GM23338 (cell line): ENCODE data around the gene CELA1. TPM values are rescaled to one million over a fixed set of nuclear protein-coding genes. Genes with fewer than 3 reads are reported as not detected.

Experiments used
- ATAC-seq: fragments of 200-7000 bp; cut with Tn5 transposase; 3 replicates; pipeline ENCODE4 v1.9.1; 2020
- DNase-seq: peaks from one replicate; pipeline ENCODE4 v3.0.0-alpha.2; 2015; ENCODE audit warnings: low spot score
- H2AFZ ChIP-seq: fragments of 200-600 bp; sonication (generic); 2 replicates; pipeline ENCODE4 v1.8.0; 2016; ENCODE audit warnings: antibody characterized with exemption, mild to moderate bottlenecking, moderate library complexity
- H3F3A ChIP-seq: fragments of 200-600 bp; sonication (generic); replicated peaks from 2 replicates; pipeline ENCODE4 v1.8.0; 2017; ENCODE audit warnings: antibody characterized with exemption, mixed run types, low read depth
- H3K27ac ChIP-seq: fragments of 200-600 bp; sonication (generic); 2 replicates; pipeline ENCODE4 v1.6.1; 2016; ENCODE audit warnings: low read depth
- H3K27me3 ChIP-seq: fragments of 200-600 bp; sonication (generic); 2 replicates; pipeline ENCODE4 v1.8.0; 2016; ENCODE audit warnings: mild to moderate bottlenecking, mixed run types, moderate library complexity; ENCODE audit not compliant: insufficient read depth
- H3K36me3 ChIP-seq: fragments of 200-600 bp; sonication (generic); 2 replicates; pipeline ENCODE4 v1.8.0; 2016; ENCODE audit warnings: mild to moderate bottlenecking; ENCODE audit not compliant: insufficient read depth
- H3K4me1 ChIP-seq: fragments of 200-600 bp; sonication (generic); 2 replicates; pipeline ENCODE4 v1.8.0; 2016; ENCODE audit warnings: mild to moderate bottlenecking, moderate library complexity; ENCODE audit not compliant: insufficient read depth
- H3K4me2 ChIP-seq: fragments of 200-600 bp; sonication (generic); 2 replicates; pipeline ENCODE4 v1.7.1; 2017; ENCODE audit warnings: mixed run types
- H3K4me3 ChIP-seq: fragments of 200-600 bp; sonication (generic); 2 replicates; pipeline ENCODE4 v1.6.1; 2016; ENCODE audit warnings: mixed run types
- H3K79me2 ChIP-seq: fragments of 200-600 bp; sonication (generic); replicated peaks from 2 replicates; pipeline ENCODE4 v1.8.0; 2017; ENCODE audit warnings: mild to moderate bottlenecking; ENCODE audit not compliant: insufficient read depth
- H3K9me2 ChIP-seq: fragments of 200-600 bp; sonication (generic); 2 replicates; pipeline ENCODE4 v1.8.0; 2017; ENCODE audit not compliant: insufficient read depth
- H4K20me1 ChIP-seq: fragments of 200-600 bp; sonication (generic); replicated peaks from 2 replicates; pipeline ENCODE4 v1.8.0; 2017; ENCODE audit warnings: mild to moderate bottlenecking; ENCODE audit not compliant: insufficient read depth
- H3K27ac Mint-ChIP-seq: 2 replicates; pipeline ENCODE4 v1.8.0; 2020; ENCODE audit warnings: inconsistent platforms, mild to moderate bottlenecking, moderate library complexity, mixed read lengths
- H3K27me3 Mint-ChIP-seq: 3 replicates; pipeline ENCODE4 v1.8.0; 2022; ENCODE audit warnings: low read depth, mild to moderate bottlenecking, moderate library complexity, mixed read lengths, inconsistent platforms; ENCODE audit not compliant: insufficient read depth, poor library complexity
- H3K36me3 Mint-ChIP-seq: 3 replicates; pipeline ENCODE4 v1.8.0; 2021; ENCODE audit warnings: low read depth, mild to moderate bottlenecking, inconsistent platforms, moderate library complexity, mixed read lengths
- H3K4me1 Mint-ChIP-seq: 3 replicates; pipeline ENCODE4 v1.8.0; 2020; ENCODE audit warnings: mild to moderate bottlenecking, inconsistent platforms, mixed read lengths
- H3K4me3 Mint-ChIP-seq: 3 replicates; pipeline ENCODE4 v1.8.0; 2021; ENCODE audit warnings: moderate library complexity, mild to moderate bottlenecking, inconsistent platforms, mixed read lengths
- H3K9me3 Mint-ChIP-seq: 3 replicates; pipeline ENCODE4 v1.8.0; 2020; ENCODE audit warnings: moderate library complexity, mild to moderate bottlenecking, inconsistent platforms, mixed read lengths
- CREB1 ChIP-seq: fragments of 250-450 bp; sonication (Bioruptor Pico); IDR thresholded peaks from 2 replicates; pipeline ENCODE4 v1.5.0; 2020; ENCODE audit warnings: low read depth, mild to moderate bottlenecking, moderate library complexity
- CTCF ChIP-seq, 2 experiments: fragments of 200-600 bp in 1 of 2; sonication (generic) in 1 of 2; conservative IDR thresholded peaks; 2 replicates each; pipeline versions ENCODE4 v1.5.1 to v1.6.1; 2016 to 2017; ENCODE audit warnings: antibody characterized with exemption in 2 of 2, low read depth in 2 of 2, mild to moderate bottlenecking in 2 of 2, moderate library complexity in 1 of 2
- ETS1 ChIP-seq: IDR thresholded peaks from 2 replicates; pipeline ENCODE4 v1.6.1; 2016; ENCODE audit warnings: antibody characterized with exemption
- EZH2 ChIP-seq: fragments of 200-600 bp; sonication (generic); IDR thresholded peaks from one replicate; pipeline ENCODE4 v1.8.0; 2017; ENCODE audit warnings: antibody characterized with exemption, mild to moderate bottlenecking, low read depth; ENCODE audit not compliant: unreplicated experiment
- EZH2phosphoT487 ChIP-seq: fragments of 200-600 bp; sonication (generic); IDR thresholded peaks from one replicate; pipeline ENCODE4 v1.8.1; 2018; ENCODE audit warnings: antibody characterized with exemption; ENCODE audit not compliant: unreplicated experiment
- JUNB ChIP-seq: IDR thresholded peaks from one replicate; pipeline ENCODE4 v1.6.1; 2016; ENCODE audit warnings: antibody characterized with exemption; ENCODE audit not compliant: unreplicated experiment
- NANOG ChIP-seq: IDR thresholded peaks from 2 replicates; pipeline ENCODE4 v1.6.1; 2016; ENCODE audit warnings: antibody characterized with exemption, borderline replicate concordance
- POLR2AphosphoS5 ChIP-seq: IDR thresholded peaks from 2 replicates; pipeline ENCODE4 v1.6.1; 2016; ENCODE audit warnings: antibody characterized with exemption, low read depth
- REST ChIP-seq: IDR thresholded peaks from one replicate; pipeline ENCODE4 v1.6.1; 2018; ENCODE audit warnings: antibody characterized with exemption; ENCODE audit not compliant: unreplicated experiment
- STAT1 ChIP-seq: IDR thresholded peaks from one replicate; pipeline ENCODE4 v1.6.1; 2016; ENCODE audit warnings: antibody characterized with exemption; ENCODE audit not compliant: unreplicated experiment
- ZNF114 ChIP-seq: fragments of 250-450 bp; sonication (Bioruptor Pico); IDR thresholded peaks from 2 replicates; pipeline ENCODE4 v1.5.0; 2020; ENCODE audit warnings: mild to moderate bottlenecking, moderate library complexity
- ZNF331 ChIP-seq: fragments of 250-450 bp; sonication (Bioruptor Pico); IDR thresholded peaks from 2 replicates; pipeline ENCODE4 v1.5.0; 2020; ENCODE audit warnings: low read depth, mild to moderate bottlenecking, moderate library complexity
- ZNF462 ChIP-seq: fragments of 250-450 bp; sonication (Bioruptor Pico); IDR thresholded peaks from 2 replicates; pipeline ENCODE4 v1.5.0; 2020; ENCODE audit warnings: mild to moderate bottlenecking, moderate library complexity
- polyA plus RNA-seq: library from polyadenylated mRNA; unstranded; fragments of >200 nt; fragmentation: Nextera tagmentation; extraction: Ambion mirVana; gene quantifications from 2 replicates; pipeline ENCODE4 v1.2.1, GENCODE V29; 2016
- total RNA-seq: library from RNA; depleted of rRNA; stranded (reverse); fragments of >200 nt; shearing (Covaris generic); gene quantifications from 2 replicates; pipeline ENCODE4 v1.2.3, GENCODE V29; 2014

The CELA1 gene
- total and polyA plus RNA-seq, 2 experiments from 2014 or later = not detected

- no peak for TF ChIP-seq CTCF (conservative IDR thresholded peaks at IDR 0.05; ENCODE audit: low read depth in 2 of 2)
- TF ChIP-seq ZNF331 (CRISPR knock-in tag) = no peak
- no peak for TF ChIP-seq POLR2AphosphoS5
- no peak for TF ChIP-seq ZNF114 (CRISPR knock-in tag)
- no peak for TF ChIP-seq REST
- no peak for TF ChIP-seq EZH2
- no peak for TF ChIP-seq CREB1 (CRISPR knock-in tag)
- TF ChIP-seq JUNB = no peak
- TF ChIP-seq ETS1 = no peak
- no peak for TF ChIP-seq NANOG
- no peak for TF ChIP-seq STAT1
These were observed 2.5 kb upstream of the CELA1 start (continued) for GRCh38 chr12:51349026-51349425.

- no peak overlapping the region for H3K4me2 ChIP-seq
- no peak overlapping the region for H3K27ac ChIP-seq
- H3K36me3 ChIP-seq = no peaks in the 10 kb centered on the region
- peaks cover 3% of the 10 kb centered on the region for H3K27me3 Mint-ChIP-seq
- ATAC-seq (no peak), DNase-seq (no peak)
- H2AFZ ChIP-seq = peak overlapping the region; percentile 91
- no peak for TF ChIP-seq STAT1
- TF ChIP-seq ZNF462 (CRISPR knock-in tag) = no peak
- TF ChIP-seq POLR2AphosphoS5 = no peak
- TF ChIP-seq EZH2 = no peak
- no peak for TF ChIP-seq EZH2phosphoT487
- no peak for TF ChIP-seq CREB1 (CRISPR knock-in tag)
- H3K9me3 Mint-ChIP-seq = no peaks in the 10 kb centered on the region
- no peaks in the 10 kb centered on the region; the same call in 1 of the 2 replicates for H3K9me2 ChIP-seq
- H3K36me3 Mint-ChIP-seq = no peaks in the 10 kb centered on the region
- H3K4me1 Mint-ChIP-seq = peaks cover 16% of the 10 kb centered on the region
- H3F3A ChIP-seq = no peaks in the 10 kb centered on the region
- H4K20me1 ChIP-seq = no peaks in the 10 kb centered on the region
- no peaks in the 10 kb centered on the region for H3K79me2 ChIP-seq
- H3K27me3 ChIP-seq = no peaks in the 10 kb centered on the region
- H3K4me3 ChIP-seq = no peak overlapping the region
- H3K27ac Mint-ChIP-seq = no peak overlapping the region
- H3K4me1 ChIP-seq = no peaks in the 10 kb centered on the region
- H3K4me3 Mint-ChIP-seq = no peak overlapping the region
These were observed 1.6 kb upstream of the CELA1 start for GRCh38 chr12:51348116-51348515.
